ENCODE data around the gene SLC47A2.

Gene SLC47A2

DNA sequence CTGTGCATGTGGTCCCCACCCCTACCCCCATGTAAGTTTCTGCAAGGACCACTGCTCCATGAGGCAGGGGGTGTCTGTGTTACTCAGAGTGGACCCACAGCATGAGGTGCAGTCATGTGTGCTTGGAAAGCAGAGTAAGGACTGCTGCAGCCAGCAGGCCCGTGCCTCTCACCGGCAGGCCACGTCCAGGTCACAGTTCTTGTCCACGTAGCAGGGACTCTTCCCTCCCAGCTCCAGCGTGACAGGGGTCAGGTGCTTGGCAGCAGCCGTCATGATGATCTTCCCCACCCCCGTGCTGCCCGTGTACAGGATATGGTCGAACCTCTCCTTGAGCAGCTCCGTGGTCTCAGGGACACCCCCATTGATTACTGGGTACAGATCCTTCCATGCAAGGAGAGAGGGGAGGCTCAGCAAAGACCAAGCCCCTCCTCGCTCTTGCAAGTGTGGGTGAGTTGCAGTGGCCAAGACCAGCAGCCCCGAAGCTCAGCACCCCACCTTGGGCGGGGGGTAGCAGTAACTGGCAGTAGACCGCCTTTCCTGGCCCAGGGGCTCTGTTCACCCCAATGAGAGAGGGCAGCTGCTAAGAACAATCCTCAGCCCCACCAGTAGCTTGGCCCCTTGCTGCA lies 25.6 kb upstream of the SLC47A2 start:
- TF ChIP-seq GATA3 (IDR thresholded peaks at IDR 0.05; ENCODE audit: low read depth, low read length): no peak
- TF ChIP-seq GATA2 (IDR thresholded peaks at IDR 0.05; ENCODE audit: low read depth, low read length): no peak

DNA sequence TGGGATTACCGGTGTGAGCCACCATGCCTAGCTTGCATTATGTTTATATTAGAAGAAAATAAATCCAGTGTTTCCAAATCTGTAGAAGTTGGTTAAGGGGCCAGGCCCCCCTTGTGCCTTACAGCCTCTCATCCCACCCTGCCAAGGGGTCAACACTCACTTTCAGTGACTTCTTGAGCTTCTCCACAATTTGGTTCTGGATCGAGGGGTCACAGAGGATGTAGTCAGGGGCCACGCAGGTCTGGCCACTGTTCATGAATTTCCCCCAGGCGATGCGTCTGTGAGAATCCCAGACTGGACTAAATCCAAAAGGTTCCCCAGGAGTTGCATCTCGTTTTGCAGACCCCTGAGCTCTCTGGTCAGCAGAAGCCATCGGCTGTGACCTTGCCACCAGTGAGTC lies 24.5 kb upstream of the SLC47A2 start:
- TF ChIP-seq GATA3 (IDR thresholded peaks at IDR 0.05; ENCODE audit: low read depth, low read length) (no peak), GATA2 (IDR thresholded peaks at IDR 0.05; ENCODE audit: low read depth, low read length) (no peak)

DNA sequence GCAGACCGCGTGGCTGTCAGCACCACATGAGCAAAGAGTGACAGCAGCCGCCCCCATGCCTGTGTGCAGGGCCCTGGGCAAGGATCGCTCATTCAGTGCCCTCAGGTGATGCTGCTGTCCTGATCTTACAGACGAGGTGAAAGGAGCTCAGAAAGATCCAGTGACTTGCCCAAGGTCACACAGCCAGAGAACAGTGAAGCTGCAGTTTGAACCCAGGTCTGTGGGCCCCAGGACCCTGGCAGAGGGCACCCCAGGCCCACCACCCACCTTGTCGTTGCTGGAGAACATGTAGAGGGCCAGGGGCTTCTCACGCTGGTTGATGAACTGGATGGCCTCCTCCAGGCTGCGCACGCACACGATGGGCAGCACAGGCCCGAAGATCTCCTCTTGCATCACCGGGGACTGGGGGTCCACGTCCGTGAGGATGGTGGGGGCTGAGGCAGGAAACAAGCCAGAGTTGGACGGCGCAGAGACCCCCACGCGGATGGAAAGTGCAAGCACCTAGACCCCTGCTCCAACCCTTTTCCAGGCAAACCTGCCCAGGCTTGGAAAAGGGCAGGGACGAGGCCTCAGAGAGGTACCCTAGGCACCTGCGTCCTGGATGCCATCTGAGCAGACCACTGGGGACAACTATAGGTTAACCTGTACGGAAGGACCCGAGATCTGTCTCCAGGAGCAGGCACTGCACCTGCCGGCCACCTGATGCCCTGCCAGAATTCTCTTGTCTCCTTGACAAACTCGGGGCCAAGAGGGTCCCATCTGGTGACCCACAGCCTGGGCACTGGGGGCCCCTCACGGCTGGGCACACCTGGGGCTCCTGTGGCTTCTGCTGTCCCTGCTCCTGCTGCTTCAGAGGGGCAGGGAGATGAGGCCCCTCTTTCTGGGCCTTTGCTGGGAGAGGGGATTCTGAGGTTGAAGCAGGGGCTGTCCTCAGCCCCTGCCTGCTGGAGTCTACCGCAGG lies 23.1 kb upstream of the SLC47A2 start:
- TF ChIP-seq GATA2 (IDR thresholded peaks at IDR 0.05; ENCODE audit: low read depth, low read length) (no peak), GATA3 (IDR thresholded peaks at IDR 0.05; ENCODE audit: low read depth, low read length) (no peak)

DNA sequence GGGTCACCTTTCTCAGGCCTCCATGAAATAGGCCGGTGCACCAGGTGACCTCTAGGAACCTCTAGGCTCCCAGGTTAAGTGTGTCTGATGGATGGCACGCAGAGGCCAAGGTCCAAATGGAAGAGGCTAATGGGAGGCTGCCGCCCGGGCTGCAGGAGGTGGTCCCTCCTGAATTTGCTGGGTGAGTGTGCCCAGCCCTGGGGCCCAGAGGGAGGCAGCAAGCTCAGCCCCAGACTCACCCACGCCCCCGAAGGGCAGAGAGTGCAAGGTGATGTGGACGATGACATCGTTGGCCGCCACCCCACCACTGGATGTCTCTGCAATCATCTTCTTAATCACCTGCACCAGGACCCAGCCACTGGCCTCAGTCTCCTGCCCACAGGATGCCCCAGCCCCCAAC lies 22.4 kb upstream of the SLC47A2 start:
- TF ChIP-seq GATA3 (IDR thresholded peaks at IDR 0.05; ENCODE audit: low read depth, low read length) (no peak), GATA2 (IDR thresholded peaks at IDR 0.05; ENCODE audit: low read depth, low read length) (no peak)

DNA sequence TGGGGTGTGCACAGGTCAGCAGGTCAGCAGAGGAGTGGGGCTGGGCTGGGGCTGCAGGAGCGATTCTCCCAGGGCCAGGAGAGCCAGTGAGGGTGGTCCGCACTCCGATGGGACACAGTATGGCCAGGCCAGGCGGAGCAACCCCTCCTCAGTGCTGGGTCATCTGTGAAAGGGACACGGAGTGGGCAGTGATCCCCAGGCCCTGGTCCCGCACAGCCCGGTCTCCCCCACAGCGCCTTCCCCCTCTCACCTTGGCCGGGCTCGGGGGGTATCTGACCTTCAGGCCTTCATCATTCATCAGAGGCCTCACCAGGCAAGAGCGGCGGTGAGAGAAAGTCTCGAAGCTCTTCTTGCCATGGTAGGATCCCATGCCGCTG lies 21.7 kb upstream of the SLC47A2 start:
- TF ChIP-seq GATA3 (IDR thresholded peaks at IDR 0.05; ENCODE audit: low read depth, low read length): no peak

DNA sequence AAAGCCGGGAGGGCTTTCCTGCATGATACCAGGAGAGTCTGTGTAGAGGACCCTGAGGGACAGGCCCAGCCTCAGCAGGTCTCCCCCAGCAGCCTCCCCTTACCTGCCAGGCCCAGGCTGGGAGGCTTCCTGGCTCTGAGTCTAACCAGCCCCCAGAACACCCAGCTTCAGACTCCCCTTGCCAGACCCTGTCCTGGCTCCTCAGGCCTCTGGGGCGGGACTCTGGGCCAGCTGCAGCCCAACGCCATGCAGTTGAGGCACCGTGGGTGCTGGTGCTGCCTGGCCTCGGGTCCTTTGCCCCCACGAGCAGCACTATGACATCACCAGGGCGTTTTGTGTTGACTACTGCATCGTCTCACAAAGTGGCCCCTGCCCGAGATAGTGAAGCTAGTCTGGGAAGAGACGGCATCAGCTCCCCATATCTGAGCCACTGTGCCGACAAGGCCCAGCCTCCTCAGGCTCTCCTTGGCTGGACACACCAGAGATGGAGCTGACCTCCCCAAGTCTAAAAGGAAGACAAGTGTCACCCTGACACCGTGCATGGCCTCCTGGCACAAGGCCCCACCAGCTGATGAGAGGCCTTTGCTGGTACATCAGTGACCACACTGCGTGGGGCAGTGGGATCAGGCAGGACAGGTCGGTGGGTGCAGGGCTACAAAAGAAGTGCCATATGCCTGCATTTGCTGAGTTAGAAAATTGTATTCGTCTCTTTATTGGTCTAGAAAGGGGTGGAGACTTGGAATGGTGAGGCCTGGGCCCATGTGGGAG lies 21.1 kb upstream of the SLC47A2 start:
- TF ChIP-seq GATA2 (IDR thresholded peaks at IDR 0.05; ENCODE audit: low read depth, low read length): no peak
- no peak for TF ChIP-seq GATA3 (IDR thresholded peaks at IDR 0.05; ENCODE audit: low read depth, low read length)

DNA sequence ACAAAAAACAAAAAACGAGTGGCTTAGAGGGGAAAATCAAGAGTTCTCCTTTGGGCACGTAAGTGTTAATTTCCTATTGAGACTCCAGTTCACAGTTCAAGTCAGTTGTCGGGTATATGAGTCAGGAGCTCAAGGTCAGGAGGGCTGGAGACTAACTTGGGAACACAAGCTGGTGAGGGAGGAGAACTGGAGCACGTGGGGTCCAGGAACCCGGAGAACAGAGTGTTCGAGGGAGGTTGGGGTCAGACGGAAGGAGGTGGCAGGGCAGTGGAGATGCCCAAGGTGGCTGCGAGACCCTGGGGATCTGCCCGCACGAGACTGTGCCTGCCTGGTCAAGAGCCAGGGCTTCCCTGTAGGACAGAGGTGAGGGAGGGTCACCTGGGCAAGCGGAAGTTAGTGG lies 19.7 kb upstream of the SLC47A2 start:
- TF ChIP-seq GATA3 (IDR thresholded peaks at IDR 0.05; ENCODE audit: low read depth, low read length): no peak
- TF ChIP-seq GATA2 (IDR thresholded peaks at IDR 0.05; ENCODE audit: low read depth, low read length): no peak

DNA sequence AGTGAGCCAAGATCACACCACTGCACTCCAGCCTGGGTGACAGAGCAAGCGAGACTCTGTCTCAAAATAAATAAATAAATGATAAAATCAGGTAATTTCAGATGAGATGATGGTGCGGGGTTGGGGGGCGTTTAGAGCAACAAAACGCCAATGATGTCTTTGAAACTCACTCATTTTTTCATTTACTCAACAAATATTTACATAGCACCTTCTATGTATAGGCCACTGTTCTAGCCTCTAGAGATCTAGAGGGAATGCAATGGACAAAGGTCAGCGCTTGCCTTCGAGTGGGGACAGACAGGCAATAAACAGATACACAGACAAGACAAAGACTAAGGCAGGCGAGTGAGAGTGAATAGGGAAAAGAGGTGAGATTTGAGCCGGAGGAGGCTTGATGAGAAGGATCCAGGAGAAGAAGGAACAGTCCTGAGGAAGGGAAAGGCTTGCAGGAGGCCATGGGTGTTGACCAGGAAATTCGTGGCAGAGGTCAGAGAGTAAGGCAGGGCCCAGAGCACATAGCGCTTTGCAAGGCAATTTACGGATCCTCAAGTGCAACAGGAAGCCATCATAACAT lies 17.7 kb upstream of the SLC47A2 start:
- no peak for TF ChIP-seq GATA3 (IDR thresholded peaks at IDR 0.05; ENCODE audit: low read depth, low read length)
- no peak for TF ChIP-seq GATA2 (IDR thresholded peaks at IDR 0.05; ENCODE audit: low read depth, low read length)

DNA sequence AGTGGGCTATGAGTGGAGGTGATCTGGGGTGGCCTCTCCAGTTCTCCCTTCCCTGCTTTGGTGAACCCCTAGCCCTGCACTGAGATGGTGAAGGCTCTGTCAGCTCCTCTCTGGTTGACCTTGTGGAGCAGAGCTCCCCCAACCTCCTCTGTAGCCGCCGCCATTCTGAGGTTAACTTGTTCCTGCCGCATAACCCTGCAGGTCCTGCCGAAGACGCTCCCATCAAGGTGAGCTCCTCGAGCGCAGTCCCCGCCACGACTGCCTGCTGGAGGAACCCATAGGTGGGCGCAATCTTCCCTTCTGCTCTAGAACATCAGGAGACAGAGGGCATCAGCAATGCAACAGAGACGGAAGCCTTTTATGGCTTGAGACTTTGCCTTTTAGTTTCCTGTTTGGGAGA lies 15.2 kb upstream of the SLC47A2 start:
- TF ChIP-seq GATA2 (IDR thresholded peaks at IDR 0.05; ENCODE audit: low read depth, low read length) (no peak), GATA3 (IDR thresholded peaks at IDR 0.05; ENCODE audit: low read depth, low read length) (no peak)

DNA sequence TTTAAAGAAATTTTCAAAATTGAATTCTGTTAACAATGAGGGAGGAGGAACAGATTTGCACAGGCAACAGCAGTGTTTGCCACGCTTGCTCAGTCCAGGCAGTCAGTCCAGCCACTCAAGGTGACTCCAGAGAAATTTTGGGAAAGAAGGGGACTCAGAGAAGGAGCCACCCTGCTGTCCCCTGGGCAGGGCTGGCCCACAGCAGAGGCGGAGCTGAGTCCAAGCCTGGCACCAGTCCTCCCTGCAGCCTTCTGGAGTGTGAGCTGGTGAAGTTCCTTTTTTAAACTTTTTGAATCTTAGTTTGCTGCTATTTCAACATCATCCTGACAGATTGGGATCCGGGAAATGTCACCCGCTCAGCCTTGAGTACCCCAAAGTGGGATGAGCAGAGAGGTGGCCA lies 14.5 kb upstream of the SLC47A2 start:
- TF ChIP-seq GATA2 (IDR thresholded peaks at IDR 0.05; ENCODE audit: low read depth, low read length) (no peak), GATA3 (IDR thresholded peaks at IDR 0.05; ENCODE audit: low read depth, low read length) (no peak)

DNA sequence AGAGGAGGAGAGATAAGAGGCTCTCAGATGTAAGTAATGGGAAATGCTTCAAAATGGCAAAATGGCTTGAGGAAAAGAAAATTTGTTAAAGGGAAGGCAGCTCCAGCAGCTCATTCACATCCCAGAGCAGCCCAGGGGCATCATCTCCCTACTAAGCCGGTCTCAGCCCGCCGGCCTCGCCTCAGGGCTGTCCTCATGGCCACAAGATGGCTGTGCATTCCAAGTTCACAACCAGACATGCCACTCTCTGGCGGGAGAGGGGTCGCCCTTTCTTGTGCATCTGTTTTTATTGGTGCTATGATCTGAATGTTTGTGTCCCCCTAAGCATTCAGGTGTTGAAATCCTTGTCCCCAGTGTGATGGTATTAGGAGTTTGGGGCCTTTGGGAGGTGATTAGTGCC lies 13.5 kb upstream of the SLC47A2 start:
- TF ChIP-seq GATA2 (IDR thresholded peaks at IDR 0.05; ENCODE audit: low read depth, low read length) (no peak), GATA3 (IDR thresholded peaks at IDR 0.05; ENCODE audit: low read depth, low read length) (no peak)

DNA sequence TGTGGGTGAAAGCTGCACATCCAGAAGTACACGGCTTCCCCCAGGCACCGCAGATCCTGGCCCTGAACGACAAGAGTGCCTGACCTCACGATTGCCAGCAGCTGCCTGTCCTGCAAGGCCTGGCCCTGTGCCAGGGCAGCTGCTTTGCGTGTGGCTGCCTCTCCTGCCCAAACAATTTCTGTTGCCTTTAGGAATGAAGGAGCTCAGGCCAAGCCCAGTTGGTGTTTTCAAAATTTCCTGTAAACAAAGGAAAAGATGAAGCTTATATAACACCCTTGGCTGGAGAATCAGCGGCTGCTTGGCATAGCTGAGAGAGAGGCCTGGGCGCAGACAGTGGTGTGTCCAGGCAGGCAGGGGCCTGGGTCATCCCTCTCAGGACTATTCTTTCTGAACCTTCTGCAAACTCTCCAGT lies 11.7 kb upstream of the SLC47A2 start:
- TF ChIP-seq GATA2 (IDR thresholded peaks at IDR 0.05; ENCODE audit: low read depth, low read length) (no peak), GATA3 (IDR thresholded peaks at IDR 0.05; ENCODE audit: low read depth, low read length) (no peak)

DNA sequence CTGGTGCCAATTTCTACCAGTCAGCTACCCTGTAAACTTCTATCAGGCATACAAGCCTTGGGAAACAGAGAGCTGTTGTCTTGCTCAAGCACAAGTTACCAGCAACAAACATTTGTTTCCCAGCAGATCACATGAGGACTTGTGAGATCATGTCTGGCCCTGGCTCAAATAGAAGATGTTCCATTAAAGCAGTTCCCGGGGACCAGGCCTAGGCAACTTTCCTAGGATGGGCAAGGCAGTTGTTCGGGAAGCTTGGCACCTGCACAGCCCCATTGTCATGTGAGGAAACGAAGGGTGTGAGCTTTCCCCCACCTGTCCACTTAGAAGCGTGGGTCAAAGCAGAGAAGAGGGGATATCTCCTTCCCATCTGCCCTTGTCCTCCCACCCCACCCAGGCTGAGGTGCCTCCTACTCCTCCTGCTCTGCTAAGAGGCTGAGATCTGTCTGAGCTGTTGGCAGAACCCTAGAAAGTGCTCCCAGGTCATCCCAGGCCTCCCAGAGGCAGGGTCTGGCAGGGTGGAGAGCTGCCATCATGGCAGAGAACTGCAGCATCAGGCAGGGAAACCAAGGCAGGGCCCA lies 11.2 kb upstream of the SLC47A2 start:
- TF ChIP-seq GATA2 (IDR thresholded peaks at IDR 0.05; ENCODE audit: low read depth, low read length) (no peak), GATA3 (IDR thresholded peaks at IDR 0.05; ENCODE audit: low read depth, low read length) (no peak)
